ENCODE data around the gene SERPINA3. TPM values are rescaled to one million over a fixed set of nuclear protein-coding genes. Genes with fewer than 3 reads are reported as not detected.

SERPINA3 gene
- total RNA-seq, 2 experiments from 2014 or later = not detected

GRCh38 chr14:94671870-94672444 lies 59.8 kb downstream of the SERPINA3 start:
- ChIA-PET POLR2A (no interaction called here), CTCF (no interaction called here)
- TF ChIP-seq CTCF (IDR thresholded peaks at IDR 0.05) = no peak
- no peaks in the 10 kb centered on the region for H3K36me3 ChIP-seq (ENCODE audit: insufficient read depth, low read length)
- H3K4me3 Mint-ChIP-seq = no peak overlapping the region
- H3K36me3 Mint-ChIP-seq (ENCODE audit: low read depth) = no peaks in the 10 kb centered on the region
- no peaks in the 10 kb centered on the region for H3K4me1 Mint-ChIP-seq (ENCODE audit: low read depth)
- H3K9me3 ChIP-seq (ENCODE audit: control insufficient read depth in 1 of 2, insufficient read depth in 1 of 2, low read length in 2 of 2) = peaks cover 0 to 4% of the 10 kb centered on the region in 2 experiments
- H3K4me3 ChIP-seq (ENCODE audit: low read length) = no peak overlapping the region
- ATAC-seq (ENCODE audit: poor library complexity) (no peak), DNase-seq (no peak)
- H3K27me3 Mint-ChIP-seq = peaks cover 34% of the 10 kb centered on the region
- no peaks in the 10 kb centered on the region for H3K4me1 ChIP-seq (ENCODE audit: insufficient read depth, low read length)
- intact Hi-C loops (cut with DNase I, micrococcal nuclease) = no loop called here
- H3K27ac ChIP-seq (ENCODE audit: low read depth in 1 of 2, low read length in 2 of 2) = no peak overlapping the region
- H3K27me3 ChIP-seq (ENCODE audit: control insufficient read depth in 1 of 2, insufficient read depth in 2 of 2, low read length in 2 of 2) = peaks cover 0 to under 1% of the 10 kb centered on the region in 2 experiments
- H3K27ac Mint-ChIP-seq = no peak overlapping the region
- no peaks in the 10 kb centered on the region for H3K9me3 Mint-ChIP-seq

GRCh38 chr14:94673071-94673470 lies 60.9 kb downstream of the SERPINA3 start:
- ChIA-PET POLR2A (no interaction called here), CTCF (no interaction called here)
- no peak for ATAC-seq (ENCODE audit: poor library complexity)
- TF ChIP-seq CTCF (IDR thresholded peaks at IDR 0.05) = no peak
- no peaks in the 10 kb centered on the region for H3K4me1 ChIP-seq (ENCODE audit: insufficient read depth, low read length)
- H3K4me3 Mint-ChIP-seq = no peak overlapping the region
- intact Hi-C loops (cut with DNase I, micrococcal nuclease) = no loop called here
- H3K4me3 ChIP-seq (ENCODE audit: low read length) = no peak overlapping the region
- no peaks in the 10 kb centered on the region for H3K9me3 Mint-ChIP-seq
- H3K4me1 Mint-ChIP-seq (ENCODE audit: low read depth) = no peaks in the 10 kb centered on the region
- peaks cover 0 to 4% of the 10 kb centered on the region in 2 experiments for H3K27me3 ChIP-seq (ENCODE audit: control insufficient read depth in 1 of 2, insufficient read depth in 2 of 2, low read length in 2 of 2)
- no peak overlapping the region for H3K27ac ChIP-seq (ENCODE audit: low read depth in 1 of 2, low read length in 2 of 2)
- H3K36me3 Mint-ChIP-seq (ENCODE audit: low read depth) = no peaks in the 10 kb centered on the region
- peaks cover 26% of the 10 kb centered on the region for H3K27me3 Mint-ChIP-seq
- DNase-seq = no peak
- H3K27ac Mint-ChIP-seq = no peak overlapping the region
- peaks cover 0 to 4% of the 10 kb centered on the region in 2 experiments for H3K9me3 ChIP-seq (ENCODE audit: control insufficient read depth in 1 of 2, insufficient read depth in 1 of 2, low read length in 2 of 2)
- H3K36me3 ChIP-seq (ENCODE audit: insufficient read depth, low read length) = no peaks in the 10 kb centered on the region

Other genes with a start within 250 kb of the SERPINA3 start
- not detected for gene SERPINA2, start 245.7 kb upstream of the SERPINA3 start, total RNA-seq
- gene SERPINA1, start 223.8 kb upstream of the SERPINA3 start, total RNA-seq = 1 to 10 TPM; 4.3 to 4.7 TPM
- not detected for gene SERPINA11, start 159.6 kb upstream of the SERPINA3 start, total RNA-seq
- gene SERPINA9, start 136.2 kb upstream of the SERPINA3 start, total RNA-seq = not detected
- gene SERPINA12, start 102.9 kb upstream of the SERPINA3 start, total RNA-seq = not detected
- gene SERPINA4, start 50.9 kb upstream of the SERPINA3 start, total RNA-seq = not detected
- not detected for gene SERPINA5, start 31.0 kb upstream of the SERPINA3 start, total RNA-seq
- not detected for gene GSC, start 157.7 kb downstream of the SERPINA3 start, total RNA-seq

Measured in CD4-positive, alpha-beta T cell (primary cell).